ENCODE data around the gene TOMM20. TPM values are rescaled to one million over a fixed set of nuclear protein-coding genes. Genes with fewer than 3 reads are reported as not detected.

TOMM20 gene
- total RNA-seq, 8 experiments from 2014 or later, result 110 to 371 (median 210) TPM

DNA sequence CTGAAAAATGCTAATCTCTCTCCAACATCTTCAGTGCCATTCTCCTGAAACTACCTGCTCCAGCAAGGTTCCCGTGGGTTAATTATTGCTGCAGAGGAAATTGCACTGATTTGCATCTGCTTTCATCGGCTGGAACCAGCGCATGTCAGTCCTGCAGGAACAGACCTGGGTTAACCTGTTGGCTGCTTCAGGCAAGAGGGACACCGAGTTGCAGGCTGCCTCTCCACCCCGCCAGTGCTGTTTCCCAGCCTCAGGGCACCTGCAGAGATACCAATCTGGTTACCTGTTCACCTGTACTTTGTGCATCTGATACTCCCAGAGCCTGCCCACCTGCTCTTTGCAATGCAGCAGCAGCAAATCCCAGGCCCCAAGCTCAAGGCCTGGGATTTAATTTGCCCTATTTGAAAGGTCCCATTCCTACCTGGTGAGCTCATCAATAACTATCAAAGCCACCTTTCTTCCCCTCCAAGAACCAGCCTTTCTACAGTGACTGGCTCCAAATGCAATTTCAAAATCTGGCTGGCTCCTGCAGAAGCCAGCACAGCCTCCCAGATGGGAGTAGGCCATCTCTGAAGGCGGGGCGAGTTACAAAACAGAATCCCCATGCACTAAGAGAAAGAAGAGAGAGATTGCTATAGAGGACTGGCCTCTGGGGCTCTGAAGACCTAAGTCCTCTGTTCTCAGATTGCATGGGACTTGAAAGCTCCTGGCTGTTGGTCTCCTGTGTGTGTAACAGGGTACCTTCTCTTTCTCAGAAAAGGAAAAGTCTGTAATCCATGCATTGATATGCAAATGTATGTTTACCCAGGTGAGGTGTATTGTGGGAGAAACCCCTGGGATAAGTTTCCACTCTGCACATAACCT is 67.8 kb downstream of the TOMM20 start:
- 16 to 71% (median 24%) methylated on average over 1 to 5 of the region's 7 CpGs; no CpG with 5 or more reads in 4 of the 10 experiments for WGBS, 10 experiments
- Histone ChIP-seq H3K27ac (peak overlapping the region in 1 of 2 donors; percentile 3), H3K4me3 (no peak overlapping the region), H3K4me1 (replicated peaks in 1 of 2) (peaks cover 16 to 21% of the 10 kb centered on the region in 2 donors)
- ATAC-seq (replicated peaks in 6 of 8), result peak; percentile 65 to 99 (median 85)
- in situ Hi-C loops (cut with MboI; ENCODE audit: low pct_unique_long_range_greater_than_20kb in 2 of 9, low sequenced_read_pairs in 9 of 9, unreplicated experiment in 9 of 9), result loop anchor here in 4 of 9 experiments (25.0 kb wide), 2 partner anchors 224 to 324 kb away; no protein-coding TSS in a partner anchor

Other genes with a start within 250 kb of the TOMM20 start
- gene RBM34, start 32.4 kb upstream of the TOMM20 start, total RNA-seq, result 100 to 1,000 TPM; 111 to 157 (median 137) TPM
- gene ARID4B, start 199.3 kb upstream of the TOMM20 start, total RNA-seq, result 10 to 100 TPM; 25.5 to 71.7 (median 53.6) TPM
- 10 to 100 TPM; 25.9 to 52.5 (median 47.1) TPM for gene GGPS1, start 199.7 kb upstream of the TOMM20 start, total RNA-seq
- 10 to 100 TPM; 22.8 to 54.1 (median 33.8) TPM for gene TBCE, start 238.6 kb upstream of the TOMM20 start, total RNA-seq